ENCODE measurements around the gene ACSF3.

The ACSF3 gene

DNA sequence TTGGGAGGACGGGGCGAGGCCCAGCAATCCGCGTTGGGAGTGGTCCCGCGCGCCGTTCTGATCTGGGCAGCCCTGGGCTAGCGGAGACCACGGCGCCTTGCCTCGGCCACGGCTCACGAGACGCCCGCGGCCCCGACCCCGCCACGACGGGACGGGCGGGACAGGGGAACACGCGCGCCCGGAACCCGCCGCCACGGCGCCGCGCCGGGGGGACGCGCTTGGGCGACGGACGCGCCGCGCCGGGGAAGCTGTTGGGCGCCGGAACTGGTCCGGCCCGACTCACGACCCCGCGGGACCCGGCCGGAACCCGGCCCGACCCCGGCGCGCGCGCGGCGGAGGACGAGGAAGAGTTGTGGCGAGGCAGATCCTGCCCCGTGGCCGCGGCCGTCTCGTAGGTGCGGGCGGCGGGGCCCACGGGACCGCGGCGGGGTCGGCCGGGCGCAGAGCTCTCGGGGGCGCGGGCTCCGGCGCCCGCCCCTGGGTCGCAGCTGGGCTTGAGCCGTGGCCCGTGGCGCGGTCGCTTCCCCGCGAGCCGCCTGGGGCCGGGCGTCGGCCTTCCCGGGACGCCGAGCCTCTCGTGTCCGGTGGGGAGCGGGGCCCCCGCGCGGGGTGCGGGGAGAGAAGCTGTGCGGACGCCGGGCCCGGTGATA lies at the start of gene ACSF3:
Gene ACSF3 (plus strand): TSS at position 251 of the 650 bp plus-strand sequence. CDS start 6,830 bp downstream, outside the sequence.
- DNase-seq (ENCODE audit: low spot score) = peak; percentile 35

DNA sequence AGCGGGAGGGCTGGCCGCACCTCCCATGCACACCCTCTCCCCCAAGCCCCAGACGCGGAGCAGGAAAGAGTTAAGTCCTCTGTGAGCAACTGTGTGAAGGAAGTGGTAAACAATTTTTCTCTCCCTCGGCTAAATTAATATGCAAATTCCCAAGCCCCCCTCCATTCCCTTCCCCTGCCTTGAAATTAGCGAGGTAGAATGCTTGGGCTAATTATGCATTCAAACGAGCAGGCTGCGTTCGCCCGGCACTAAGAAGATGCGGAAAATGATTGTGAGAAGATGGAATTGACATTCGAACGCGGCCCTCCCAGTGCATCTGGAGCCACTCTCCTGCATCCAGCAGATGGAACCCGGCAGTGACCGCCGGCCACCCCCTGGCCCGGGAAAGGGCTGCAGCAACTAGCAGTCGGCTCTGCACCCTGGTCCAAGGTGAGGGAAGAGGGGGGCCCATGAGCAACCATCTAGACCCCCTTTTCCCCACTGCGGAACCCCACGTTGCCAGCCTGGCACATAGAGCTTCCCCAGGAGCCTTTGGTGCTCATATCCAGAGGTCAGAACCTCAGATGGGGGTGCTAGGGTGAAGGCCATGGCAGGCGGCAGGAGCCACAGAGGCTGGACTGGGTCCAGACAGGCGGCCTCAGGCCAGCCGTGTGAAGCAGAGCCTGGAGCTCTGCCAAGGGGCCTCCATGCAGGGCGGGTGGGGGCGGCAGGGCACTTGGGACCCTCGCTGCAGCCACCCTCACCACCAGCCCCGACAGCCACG lies 49.1 kb upstream of the ACSF3 start:
- no peak for DNase-seq (ENCODE audit: low spot score)

DNA sequence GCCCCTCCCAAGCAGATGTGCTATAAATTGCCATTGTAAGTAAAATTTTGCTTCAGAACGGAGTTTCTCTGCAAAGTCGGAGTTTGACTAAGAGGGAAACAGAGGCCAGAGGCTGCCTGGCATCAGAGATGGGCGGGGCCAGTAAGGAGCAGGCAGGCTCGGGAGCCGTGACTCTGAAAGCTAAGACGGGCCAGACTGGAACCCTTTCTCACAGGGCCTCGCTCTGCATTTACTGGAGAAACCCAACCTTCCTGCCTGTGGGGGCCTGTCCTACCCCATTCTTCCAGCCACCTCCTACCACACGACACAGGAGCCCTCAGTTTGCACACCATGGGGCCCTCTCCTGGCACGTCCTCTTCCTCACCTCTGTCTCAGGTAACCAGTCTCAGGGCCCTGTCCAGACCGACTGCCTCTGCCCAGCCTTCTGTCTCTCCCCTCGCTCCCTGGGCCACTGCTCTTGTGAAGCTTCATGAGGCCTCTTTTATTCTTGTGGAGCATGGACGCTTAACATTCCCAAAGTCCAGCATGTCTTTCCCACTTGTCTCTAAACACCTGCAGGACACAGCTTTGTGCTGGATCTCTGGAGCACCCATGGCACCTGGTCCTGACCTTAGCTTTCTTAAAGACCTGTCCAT lies 48.4 kb upstream of the ACSF3 start:
- no peak for DNase-seq (ENCODE audit: low spot score)

DNA sequence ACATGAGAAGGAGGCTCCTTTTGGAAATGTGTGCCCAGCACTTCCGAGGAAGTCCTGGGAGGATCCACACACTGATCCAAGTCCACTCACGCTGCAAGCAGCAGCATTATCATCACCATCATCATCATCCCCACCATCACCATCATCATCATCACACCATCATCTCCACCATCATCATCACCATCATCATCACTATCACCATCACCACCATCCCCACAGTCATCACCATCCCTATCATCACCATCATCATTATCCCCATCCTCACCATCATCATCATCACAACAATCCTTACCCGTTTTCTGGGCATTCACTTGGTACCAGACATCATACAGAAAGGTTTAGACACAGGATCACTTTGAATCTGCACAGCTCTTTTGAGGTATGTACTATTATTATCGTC lies 47.8 kb upstream of the ACSF3 start:
- DNase-seq (ENCODE audit: low spot score) = no peak

DNA sequence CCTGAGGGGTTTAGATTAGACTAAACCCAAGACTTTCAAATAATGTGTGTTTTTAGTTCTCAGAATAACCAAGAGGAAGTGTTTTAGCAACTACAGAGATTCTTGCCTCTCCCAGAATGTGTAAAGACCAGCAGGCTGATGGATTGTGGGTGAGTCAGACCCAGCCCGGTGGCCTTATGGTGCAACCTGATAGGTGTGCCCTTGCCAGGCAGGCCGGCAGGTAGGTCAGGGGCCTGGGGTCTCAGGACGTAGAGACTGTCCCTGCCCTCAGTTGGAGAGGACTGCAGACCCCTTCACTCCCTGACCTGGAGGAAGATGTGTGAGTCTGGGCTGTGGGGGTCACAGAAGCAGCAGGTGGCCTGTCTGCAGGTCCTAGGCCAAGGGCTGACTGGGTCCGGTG lies 47.2 kb upstream of the ACSF3 start:
- no peak for DNase-seq (ENCODE audit: low spot score)

DNA sequence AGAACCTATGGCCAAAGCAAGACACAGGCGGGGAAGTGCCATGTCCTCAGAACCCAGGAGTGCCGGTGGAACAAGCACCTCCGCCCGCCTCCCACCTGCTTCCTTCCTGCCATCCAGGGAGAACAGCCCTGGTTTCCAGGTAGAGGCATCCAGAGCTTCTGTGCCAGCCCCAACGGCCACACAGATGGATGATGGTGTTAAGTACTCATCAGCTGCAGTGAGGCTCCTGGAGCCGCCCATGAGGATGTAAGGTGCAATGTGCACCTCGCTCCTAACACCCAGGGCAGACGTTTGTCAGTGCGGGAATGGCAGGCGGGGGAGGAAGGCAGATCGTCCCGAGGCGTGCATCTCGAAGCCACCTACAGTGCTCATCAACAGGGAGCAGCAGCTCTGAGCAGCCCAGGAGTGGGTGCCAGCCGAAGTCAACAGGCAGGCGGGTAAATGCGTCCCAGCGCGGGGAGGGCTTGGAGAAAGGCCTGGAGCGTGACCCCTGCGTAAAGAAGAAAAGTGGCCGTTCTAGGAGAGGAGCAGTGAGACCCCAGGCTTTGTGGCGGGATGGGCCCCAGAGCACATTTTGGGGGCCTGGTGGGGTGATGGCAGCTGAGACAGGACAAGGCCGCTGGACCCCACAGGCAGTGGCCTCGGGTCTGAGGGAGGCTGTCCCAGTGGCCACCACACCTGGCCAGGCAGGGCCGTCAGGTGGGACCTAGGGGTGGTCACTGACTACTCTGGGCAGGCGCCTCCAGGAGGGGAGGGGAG lies 46.1 kb upstream of the ACSF3 start:
- no peak for DNase-seq (ENCODE audit: low spot score)

DNA sequence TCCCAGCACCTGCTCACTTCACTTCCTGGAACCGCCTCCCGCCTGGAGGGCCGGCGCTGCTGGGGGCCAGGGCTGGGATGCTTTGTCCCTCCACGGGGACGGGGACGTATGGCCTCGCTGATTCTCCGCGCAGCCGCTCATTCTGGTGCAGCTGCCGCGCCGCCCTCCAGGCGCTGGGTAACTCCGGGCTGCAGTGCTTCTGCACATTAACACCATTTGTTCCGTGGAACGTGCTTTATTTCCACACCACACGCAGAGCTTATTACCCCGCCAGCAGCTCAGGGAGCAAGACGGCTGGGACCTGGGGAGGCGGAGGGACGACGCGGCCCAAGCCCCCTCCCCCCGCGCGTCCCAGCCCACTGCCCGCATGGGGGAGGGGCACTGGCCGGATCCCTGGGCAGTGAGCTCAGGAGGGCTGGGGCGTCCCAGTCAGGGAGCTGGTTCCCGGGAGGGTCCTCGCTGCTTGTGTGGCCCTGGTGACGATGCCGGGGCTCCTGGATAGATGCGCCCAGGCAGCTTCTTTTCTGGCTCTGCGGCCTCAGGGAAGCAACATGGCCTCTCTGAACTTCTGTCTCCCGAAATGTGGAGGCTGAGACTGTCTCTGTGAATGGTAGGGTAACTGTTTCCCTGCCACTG lies 45.4 kb upstream of the ACSF3 start:
- no peak for DNase-seq (ENCODE audit: low spot score)

DNA sequence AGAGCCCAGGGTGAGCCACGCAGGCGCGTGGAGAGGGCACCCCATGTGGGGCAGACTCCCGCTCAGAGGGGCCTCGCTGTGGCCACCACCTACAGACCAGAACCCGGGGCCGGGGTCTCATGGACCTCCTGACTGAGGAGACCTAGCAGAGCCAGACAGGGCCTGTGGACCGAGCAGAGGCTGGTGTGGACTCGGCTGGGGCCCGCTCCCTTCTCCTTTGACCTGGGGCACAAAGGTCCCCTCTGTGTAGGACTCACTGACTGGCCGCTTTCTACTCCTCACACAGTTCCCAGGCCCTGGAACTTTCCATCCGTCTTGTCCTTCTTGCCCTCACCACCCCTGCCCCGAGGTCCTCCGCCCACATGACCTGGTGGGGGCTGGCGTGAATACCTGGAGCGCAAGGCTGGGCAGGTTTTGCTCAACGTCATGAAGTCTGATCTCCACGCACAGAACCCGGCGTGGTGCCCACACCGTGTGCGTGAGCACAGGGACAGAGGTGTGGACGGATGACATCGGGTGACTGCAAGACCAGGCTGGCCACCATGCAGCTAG lies 44.7 kb upstream of the ACSF3 start:
- no peak for DNase-seq (ENCODE audit: low spot score)

DNA sequence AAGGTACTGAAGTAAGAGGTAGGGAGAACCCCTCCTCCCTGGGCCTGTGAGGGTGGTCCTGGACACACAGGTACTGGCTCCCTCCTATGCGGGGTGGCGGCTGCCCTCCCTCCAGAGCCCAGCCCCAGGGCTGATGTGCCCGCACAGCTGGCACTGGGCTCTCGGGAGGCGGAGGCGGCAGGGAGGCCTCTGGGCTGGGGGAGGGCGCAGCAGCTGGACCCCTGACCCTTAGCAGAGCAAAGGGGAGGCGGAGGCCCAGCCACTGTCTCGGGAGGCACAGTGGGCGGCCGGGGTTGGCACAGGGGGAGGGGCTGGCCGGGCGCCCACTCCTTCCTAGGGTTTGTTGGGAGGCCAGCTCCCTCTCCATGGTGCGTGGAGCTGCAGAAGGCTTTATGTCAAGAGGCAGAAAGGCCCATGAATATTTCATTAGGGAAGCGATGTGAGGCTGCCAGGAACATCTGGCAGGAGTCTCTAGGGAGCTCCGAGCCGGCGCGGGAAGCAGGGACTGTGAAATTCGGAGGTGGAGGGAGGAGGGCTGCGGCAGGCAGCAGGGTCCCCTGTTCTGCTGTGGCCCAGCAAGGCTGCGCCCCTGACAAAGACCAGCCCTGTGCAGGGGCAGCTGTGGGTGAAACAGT lies 44.1 kb upstream of the ACSF3 start:
- no peak for DNase-seq (ENCODE audit: low spot score)

DNA sequence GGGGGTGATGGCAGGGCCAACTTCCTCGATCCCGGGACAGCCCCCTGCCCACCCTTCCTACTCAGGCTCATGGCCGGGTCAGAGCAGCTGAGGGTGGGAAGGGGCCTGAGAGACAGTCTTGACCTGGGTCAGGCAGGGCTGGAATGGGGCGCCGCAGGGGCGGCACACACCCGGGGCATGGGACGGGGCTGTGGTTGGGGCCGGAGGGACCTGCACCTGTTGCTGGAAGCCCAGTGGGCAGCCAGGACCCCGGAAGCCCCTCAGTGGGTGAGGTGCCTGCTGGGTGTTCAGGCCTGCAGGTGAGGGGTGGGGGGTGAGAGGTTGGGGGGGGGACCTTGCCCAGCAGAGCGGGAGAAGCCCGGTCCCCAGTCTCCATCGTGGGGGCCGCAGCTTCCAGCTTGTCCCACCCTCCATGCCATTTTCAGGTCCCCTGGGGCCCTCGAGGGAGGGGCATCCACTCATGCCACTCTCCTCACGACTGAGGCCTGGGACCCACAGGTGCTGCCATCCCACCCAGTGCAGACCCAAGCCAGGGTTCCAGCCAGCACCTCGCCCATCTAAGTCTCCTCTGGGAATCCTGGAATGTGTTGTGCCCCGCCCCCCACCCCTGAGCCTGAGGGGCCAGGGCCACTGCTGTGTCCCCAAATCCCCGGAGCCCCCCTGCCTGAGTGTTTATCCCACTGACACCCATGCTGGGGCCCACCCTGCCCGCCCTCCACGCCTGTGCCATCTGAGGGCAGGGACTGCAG lies 43.4 kb upstream of the ACSF3 start:
- no peak for DNase-seq (ENCODE audit: low spot score)

DNA sequence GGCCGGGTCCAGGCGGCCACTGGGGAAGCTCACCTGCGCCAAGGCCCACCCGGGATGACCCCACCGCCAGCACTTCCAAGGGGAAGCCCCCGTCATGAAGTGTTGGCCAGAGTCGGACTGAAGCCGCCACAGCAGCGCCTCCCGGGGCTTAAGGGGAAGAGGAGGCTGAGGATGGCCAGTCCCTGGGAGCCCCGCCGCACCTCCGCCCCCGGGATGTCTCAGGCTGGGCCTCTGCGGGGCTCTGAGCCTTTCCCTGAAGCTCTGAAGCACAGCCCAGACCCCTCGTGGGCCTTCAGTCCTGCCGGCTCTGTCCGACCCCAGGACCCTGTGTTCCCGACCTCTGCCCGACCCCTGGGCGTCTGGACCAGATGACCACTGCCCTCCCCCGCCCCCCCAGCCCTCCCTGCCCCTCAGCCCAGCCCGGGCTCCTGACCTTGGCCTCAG lies 42.8 kb upstream of the ACSF3 start:
- no peak for DNase-seq (ENCODE audit: low spot score)

DNA sequence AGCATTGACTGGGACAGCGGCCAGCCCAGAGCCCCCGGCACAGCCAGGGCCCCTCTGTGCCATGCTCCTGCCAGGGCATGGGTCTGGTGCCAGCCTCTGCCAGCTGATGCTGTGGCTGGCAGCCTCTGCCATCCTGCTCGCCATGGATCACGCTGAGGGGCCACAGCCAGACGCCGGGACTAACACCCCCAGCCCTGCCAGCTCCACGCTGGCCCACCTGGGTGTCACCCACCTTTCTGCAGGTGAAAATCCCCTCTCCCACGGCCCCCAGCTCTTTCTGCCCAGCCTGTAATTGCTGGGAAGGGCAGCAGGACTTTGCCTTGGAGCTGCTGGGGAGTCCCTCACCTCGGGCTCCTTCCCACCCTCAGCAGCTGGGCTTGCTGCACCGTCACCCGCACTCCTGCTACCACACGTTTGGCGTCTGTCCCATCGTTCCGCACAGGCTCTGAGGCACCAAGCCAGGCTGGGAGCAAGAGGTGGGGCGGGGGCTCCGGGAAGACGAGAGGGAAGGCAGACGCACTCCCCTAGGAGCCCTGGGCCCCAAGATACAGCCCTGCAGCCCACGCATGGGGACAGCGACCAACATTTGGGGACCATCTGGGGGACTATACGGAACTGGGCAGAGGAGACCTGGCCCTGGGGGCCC lies 42.0 kb upstream of the ACSF3 start:
- no peak for DNase-seq (ENCODE audit: low spot score)

DNA sequence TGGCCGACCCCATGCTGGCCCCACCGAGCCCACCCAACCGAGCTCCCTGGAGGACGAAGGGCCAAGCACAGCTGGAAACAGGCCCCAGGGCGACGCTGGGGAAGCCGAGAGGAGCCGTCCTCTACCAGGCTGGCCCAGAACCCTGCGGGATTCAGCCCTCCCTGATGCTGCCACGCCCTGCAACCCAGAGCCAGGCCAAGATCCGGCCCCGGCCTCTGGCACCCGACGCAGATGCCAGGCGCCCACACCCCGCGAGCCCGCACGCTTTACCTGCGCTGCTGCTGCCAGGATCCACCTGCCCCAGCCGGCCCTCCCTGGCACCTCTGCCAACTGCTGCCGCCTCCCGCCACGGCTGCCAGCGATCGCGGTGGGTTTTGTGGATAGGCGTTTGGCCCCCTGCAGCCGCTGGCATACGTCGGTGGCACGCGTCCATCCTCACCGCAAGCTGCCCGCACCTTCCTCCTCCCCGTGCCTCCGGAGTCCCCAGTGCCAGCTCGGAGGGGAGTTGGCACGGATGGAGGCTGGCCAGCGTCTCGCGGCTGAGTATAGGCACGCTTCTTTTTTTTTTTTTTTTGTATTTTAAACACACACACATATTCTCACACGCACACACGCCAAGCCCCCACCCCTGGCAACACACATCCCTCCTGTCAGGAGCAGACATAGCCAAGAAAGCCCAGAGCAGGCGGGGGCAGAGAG lies 41.3 kb upstream of the ACSF3 start:
- no peak for DNase-seq (ENCODE audit: low spot score)

DNA sequence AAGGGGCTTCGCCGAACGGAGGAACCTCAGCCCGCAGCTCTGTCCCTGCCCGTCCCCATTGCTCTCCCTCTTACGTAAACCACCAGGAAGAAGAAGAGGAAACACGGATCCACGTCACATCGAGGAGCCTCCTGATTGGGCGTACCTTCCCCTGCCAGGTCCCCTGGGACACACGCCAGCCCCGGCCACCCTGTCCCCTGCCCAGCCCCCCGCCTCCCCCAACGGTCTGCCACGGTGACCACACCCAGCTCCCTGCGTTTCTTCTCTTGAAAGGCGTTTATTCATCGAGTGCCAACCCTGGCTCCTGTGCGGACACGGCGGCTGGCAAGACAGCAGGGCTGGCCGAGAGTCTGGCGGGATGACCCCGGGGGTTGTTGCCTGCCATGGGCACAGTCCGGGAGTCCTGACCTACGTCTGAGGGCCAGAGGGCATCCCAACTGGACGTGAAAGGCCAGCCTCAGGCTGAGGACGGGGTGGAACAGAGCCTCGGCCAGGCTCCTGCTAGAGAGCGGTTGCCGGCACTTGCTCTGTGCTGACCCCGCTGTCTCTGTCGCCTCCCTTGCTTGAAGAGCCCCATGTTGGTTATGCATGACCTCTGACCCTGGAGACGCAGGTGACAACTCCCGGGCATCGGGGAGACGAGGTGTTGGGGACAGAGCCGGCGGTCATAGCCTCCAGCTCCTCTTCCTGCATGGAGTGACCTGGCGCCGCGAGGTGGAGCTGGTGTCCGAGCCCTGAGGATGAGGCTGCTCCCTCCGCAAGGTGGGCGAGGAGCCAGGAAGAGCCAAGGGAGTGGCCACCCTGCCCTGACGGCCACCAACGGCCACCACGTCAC lies 40.5 kb upstream of the ACSF3 start:
- peak; percentile 13 for DNase-seq (ENCODE audit: low spot score)

DNA sequence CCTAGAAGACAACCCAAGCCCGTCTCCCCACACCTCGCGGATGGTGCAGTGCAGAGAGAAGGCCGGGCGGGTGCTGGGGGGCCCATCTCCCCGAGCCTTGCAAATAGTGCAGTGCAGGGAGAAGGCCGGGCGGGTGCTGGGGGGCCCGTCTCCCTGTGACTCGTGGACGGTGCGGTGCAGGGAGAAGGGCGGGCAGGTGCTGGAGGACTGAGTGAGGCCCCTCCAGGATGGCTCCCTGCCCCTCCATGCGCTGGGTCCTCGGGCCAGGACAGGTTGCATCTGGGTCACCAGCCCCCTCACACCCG lies 40.0 kb upstream of the ACSF3 start:
- DNase-seq (ENCODE audit: low spot score) = no peak

DNA sequence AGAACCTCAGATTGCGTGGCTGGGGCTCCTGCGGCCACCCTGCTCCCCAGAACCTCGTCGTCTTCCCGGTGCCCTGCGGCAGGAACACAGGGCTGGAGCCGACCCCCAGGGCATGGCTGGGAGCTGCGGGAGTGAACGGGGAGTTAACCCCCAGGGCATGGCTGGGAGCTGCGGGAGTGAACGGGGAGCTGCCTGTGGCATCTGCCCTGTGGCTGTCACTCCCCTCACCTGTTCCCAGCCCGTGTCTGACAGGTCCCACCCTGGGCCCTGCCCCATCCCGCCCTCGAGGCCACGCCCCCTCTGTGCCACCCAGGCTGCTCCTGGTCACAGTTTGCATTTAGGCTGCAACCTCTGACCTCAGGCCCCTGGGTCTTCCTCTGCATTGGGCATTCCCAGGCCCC lies 39.4 kb upstream of the ACSF3 start:
- no peak for DNase-seq (ENCODE audit: low spot score)

DNA sequence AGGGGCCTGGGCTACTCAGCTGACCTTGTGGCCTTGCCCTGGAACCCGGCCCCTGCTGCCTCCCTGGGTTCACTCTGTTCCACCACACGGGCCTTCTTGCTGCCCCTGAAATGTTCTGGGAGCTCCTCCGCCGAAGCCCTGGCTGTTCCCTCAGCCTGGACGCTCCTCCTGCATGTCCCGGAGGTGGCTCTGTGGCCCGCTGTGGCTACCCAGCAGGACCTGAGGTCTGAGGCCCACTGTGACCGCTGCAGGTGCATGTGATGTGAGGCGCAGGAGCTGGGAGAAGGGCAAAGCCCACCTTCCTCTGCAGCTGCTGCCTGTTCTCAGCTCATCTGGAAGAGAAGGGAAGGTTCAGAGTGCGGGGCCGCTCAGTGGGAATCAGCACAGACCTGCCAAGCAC lies 38.9 kb upstream of the ACSF3 start:
- no peak for DNase-seq (ENCODE audit: low spot score)

DNA sequence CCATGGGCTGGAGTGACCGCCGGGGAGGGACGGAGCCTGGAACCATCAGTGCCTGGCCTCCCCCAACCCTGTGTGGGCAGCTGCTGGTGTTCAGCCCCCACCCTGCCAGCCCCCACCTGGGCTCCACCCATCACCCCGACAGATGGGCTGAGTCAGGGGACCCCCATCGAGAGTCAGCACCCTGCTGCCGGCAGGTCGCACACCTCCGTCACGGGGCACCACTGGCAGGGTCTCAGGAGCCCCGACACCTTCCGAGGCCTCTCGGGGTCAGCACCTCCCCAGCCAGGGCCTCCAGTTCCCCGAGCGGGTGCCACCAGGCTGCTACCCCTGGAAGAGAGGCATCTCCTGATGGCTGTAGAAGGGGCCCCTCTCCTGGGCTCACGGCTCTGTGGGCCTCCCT lies 38.3 kb upstream of the ACSF3 start:
- DNase-seq (ENCODE audit: low spot score) = no peak

All from COLO829 (cell line).